Heart left ventricle (tissue), 13 donors: ENCODE data around the gene TGFBR3L.

ENCODE experiments used
- POLR2A ChIP-seq, 2 donors: fragments of 450-650 bp; IDR thresholded peaks; one replicate each; pipeline ENCODE4 v1.6.1; 2017; ENCODE audit warnings: antibody characterized with exemption in 2 of 2, mild to moderate bottlenecking in 2 of 2, moderate library complexity in 2 of 2
- TF ChIP-seq, protein P1 (sequence below), 12 donors: fragments of 200-600 bp; sonication (generic) in 4 of 12; IDR thresholded peaks; one replicate each; pipeline versions ENCODE4 v1.5.0 to v1.8.0; 2018 to 2022; ENCODE audit warnings: antibody characterized with exemption in 12 of 12, mild to moderate bottlenecking in 5 of 12
- donor health status: ischemic (EF 13 %, LVEDD 7.1; RV severe dilation, severe dysfunction).
- donor health status: DM: no; HTN: yes; CAD: no.
- donor health status: DM: no; HTN: no; CAD: no.
- donor health status: ischemic (EF 25% LVEDD 6.9; RV normal size, moderate dysfunction).
- donor health status: ischemic (EF 25% LVEDD 5.7; RV mildly dilated, moderate dysfunction).
- donor health status: ischemic (EF 35%, LVEDD 5.7; RV mildly dilated, moderate dysfunction).
- donor health status: nonischemic (EF 11% LVEDD 7.7; RV severe dilation, severe dysfunction).
- donor health status: DM: yes; HTN: yes; CAD: no.
- donor health status: PGD.
- donor health status: ischemic (EF 29% LVEDD 5.4; RV normal size, mild dysfunction).
- donor health status: nonischemic (EF 23%, LVEDD 6.1; RV moderate dilation, normal function).

DNA sequence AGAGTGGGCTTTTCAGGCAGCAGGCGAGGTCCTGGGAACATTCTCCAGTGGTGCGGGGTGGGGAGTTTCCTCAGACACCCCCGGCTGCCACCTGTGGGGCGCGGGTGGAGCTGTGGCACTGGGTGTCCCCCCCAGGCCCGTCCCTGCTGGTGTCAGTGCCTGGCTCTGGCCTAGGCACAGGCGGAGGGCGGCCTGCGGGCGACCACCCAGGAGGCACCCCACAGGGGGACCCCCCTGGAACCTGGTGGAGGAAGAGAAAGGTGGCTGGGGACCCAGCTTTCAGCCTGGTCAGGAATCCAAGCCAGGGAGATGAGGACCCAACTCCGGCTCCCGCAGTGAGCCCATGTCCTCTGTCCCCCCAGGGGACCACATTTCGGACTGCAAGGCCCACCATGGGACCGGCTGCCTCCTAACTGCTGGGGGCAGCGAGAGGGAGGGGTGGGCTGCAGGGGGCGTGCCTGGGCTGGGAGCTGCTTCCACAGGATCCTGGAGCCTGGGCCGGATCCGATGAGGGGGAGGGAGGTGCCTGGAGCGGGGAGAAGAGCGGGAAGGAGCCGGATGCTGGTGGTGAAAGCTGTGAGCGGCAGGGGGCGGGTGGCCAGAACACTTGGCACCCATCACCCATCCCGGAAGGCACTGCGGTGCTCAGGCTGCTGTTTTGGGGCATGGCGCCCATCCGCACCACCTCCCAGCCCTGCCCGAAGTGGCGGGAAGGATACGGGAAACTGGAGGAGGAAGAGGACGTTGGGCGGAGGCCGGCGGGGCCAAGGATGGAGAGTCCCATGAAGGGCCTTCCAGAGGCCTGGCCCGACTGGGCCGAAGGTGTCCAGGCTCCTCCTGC, 16.8 kb downstream of the TGFBR3L start:
- TF ChIP-seq, protein P1, sequence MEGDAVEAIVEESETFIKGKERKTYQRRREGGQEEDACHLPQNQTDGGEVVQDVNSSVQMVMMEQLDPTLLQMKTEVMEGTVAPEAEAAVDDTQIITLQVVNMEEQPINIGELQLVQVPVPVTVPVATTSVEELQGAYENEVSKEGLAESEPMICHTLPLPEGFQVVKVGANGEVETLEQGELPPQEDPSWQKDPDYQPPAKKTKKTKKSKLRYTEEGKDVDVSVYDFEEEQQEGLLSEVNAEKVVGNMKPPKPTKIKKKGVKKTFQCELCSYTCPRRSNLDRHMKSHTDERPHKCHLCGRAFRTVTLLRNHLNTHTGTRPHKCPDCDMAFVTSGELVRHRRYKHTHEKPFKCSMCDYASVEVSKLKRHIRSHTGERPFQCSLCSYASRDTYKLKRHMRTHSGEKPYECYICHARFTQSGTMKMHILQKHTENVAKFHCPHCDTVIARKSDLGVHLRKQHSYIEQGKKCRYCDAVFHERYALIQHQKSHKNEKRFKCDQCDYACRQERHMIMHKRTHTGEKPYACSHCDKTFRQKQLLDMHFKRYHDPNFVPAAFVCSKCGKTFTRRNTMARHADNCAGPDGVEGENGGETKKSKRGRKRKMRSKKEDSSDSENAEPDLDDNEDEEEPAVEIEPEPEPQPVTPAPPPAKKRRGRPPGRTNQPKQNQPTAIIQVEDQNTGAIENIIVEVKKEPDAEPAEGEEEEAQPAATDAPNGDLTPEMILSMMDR (IDR thresholded peaks at IDR 0.05) = no peak
- TF ChIP-seq POLR2A (IDR thresholded peaks at IDR 0.05) = no peak
